Cerebellar cortex (tissue), 1 donor: ENCODE data around the gene PCNX2.
"Not testable (repeated sequence)": the region's sequence is repeated elsewhere in the genome, so short reads cannot be mapped to it uniquely, and the experiment has no call there.

Source experiments
- DNase-seq: peaks from one replicate; pipeline ENCODE4 v3.0.0-alpha.2; 2015; ENCODE audit warnings: low spot score

PCNX2 gene

GRCh38 chr1:233224311-233224710 is 71.2 kb downstream of the PCNX2 start:
- DNase-seq = no peak

GRCh38 chr1:233217832-233218231 is 77.7 kb downstream of the PCNX2 start:
- DNase-seq = no peak

DNA sequence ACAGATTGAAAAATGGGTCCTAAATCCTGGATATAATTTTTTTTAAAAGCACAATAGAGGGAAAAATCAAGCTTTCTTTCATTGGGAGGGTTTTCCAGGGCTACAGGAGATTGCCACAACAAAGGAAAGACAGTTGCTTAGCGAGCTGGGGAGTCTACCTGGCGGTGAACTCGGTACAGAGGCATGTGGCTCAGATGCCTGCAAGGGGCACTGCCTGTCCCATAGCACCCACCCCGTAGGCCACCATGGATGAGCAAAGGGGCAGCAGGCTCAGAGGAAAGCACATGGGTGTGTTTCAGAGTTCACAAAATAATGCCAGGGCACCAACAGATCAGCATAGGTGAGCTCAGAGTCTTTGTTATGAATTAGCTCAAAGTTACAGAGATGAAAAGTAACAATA is 79.5 kb downstream of the PCNX2 start:
- DNase-seq = no peak

GRCh38 chr1:233215135-233215760 is 80.3 kb downstream of the PCNX2 start:
- DNase-seq = no peak

DNA sequence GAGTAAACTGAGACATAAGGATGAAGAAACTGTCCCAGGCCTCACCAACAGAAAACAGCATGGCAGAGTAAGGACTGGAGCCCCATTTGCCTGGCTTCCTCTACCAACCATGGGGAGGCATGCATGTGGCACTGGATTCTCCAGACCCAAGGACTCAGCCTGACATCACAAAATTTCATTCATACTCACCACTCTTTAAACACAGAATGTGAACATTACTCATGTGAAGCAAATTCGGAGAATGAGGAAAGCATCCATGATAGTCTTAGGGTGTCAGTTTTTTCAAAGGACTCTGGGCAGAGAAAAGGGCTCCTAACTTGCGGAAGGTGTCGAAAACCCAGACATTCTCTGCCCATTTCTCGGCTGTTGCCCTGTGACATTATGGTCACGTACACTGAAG is 83.9 kb downstream of the PCNX2 start:
- DNase-seq = no peak

GRCh38 chr1:233211106-233211505 is 84.4 kb downstream of the PCNX2 start:
- DNase-seq = no peak

GRCh38 chr1:233209481-233209880 is 86.0 kb downstream of the PCNX2 start:
- no peak for DNase-seq

GRCh38 chr1:233208687-233209086 is 86.8 kb downstream of the PCNX2 start:
- DNase-seq = no peak

- DNase-seq = no peak
Measured at GRCh38 chr1:233197940-233198339, 97.6 kb downstream of the PCNX2 start.

- DNase-seq = no peak
Measured at GRCh38 chr1:233193741-233194140, 101.8 kb downstream of the PCNX2 start.

DNA sequence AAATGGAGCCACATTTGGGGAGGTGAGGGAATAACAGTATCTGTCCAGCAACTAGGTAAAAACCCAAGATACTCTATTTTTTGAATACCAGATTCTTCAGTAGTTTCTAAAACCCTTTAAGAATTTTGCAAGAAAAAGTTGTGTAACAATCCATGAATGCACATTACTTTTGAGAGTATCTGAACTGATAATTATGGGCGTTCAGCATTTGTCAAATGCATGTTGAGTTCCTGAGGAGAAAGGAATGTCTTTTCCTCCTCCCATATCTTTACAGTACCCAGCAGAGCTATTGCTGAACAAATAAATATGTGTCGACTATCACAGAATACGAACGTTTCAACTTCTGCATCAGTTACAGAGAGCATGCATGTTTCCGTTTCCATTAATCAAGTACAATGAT is 104.5 kb downstream of the PCNX2 start:
- no peak for DNase-seq

- DNase-seq = no peak
Measured at GRCh38 chr1:233189526-233189925, 106.0 kb downstream of the PCNX2 start.

GRCh38 chr1:233188061-233188460 is 107.5 kb downstream of the PCNX2 start:
- DNase-seq = no peak

DNA sequence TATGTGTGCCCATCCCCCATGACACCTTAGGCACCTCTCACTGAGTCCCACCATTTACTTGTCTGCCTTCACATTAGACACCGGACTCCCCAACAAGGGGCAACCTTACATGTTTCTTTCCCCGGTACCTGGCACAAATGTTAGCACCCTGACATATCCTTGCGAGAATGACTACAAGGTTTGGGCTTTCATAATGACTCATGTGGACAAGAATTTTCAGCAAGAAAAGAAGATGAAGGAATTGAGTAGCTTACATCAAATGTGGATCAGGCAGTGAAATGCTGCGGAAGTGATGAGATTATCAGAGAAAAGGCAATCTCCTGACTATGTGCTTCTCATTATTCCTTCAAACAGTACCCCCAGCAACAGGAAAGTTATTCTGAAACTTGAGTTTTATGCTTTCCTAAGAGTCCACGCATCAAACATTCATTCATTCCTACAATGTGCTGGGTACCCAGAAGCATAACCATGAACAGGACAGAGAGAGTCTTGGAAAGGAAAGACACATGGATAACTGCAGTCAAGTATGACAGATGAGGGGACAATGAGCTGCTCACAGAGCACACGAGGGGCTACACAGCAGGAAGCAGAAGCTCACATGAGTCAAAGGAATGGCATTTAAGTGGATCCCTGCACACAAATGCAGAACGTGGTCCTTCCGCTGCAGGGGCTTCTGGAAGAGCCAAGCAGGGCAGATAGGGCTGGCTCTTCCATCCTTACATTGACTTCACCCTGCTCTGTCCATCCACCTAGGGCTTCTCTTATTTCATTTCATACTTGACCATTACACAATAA is 112.1 kb downstream of the PCNX2 start:
- DNase-seq = no peak

- no peak for DNase-seq
Measured at GRCh38 chr1:233182587-233182986, 112.9 kb downstream of the PCNX2 start.

GRCh38 chr1:233180641-233181364 is 114.7 kb downstream of the PCNX2 start:
- DNase-seq = no peak

DNA sequence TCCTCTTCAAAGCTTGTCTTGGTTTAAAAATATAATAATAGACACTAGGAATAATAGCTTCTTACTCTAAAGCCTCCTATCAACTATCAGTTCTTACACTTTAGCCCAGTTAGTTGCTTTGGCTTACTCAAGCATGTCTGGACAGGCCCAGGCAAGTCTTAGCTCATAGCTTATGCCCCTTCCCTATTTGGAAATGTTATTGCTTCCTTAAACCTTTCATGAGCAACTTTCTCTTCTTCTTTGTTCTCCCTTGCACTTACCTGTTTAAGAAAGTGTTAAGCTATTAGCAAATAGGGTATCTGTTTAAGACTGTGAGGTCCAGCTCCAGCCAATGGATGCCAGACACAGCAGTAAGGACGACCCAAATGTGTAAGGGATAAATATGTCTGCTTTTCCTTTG is 115.9 kb downstream of the PCNX2 start:
- DNase-seq = not testable (repeated sequence)

DNA sequence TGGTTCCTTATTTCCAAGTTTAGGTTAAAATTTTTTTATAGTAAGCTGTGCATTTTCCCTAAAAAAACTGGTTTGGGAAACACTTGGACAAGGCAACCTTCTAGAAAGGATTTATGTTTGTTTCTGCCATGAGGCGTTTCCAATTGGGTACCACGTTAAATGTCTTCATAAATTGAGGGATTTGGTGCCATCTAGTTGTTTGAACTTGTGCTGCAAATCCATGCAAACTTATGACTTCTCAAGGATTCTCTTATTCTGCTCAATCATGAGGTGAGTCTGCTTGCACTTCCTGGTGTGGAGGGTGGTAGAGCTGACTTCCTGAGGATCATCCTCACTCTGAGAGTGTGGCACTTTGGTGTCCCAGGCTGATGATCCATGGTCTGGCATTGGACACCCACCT is 123.3 kb downstream of the PCNX2 start:
- DNase-seq = peak; percentile 1

DNA sequence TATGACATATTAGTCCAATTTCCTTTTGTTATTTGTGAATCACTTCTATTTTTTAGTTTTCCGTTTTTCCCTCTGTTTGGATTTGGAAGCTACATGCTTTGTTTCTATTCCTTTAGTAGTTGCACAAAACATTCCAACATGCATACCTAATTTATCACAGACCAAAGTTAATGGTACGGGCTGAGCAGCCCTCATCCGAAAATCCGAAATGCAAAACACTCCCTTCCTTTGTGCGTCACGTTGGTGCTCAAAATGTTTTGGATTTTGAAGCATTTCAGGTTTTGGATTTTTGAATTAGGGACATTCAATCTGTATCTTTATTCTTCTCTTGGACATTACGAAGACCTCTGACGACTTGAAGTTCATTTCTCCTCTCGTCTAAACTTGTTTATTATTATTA is 124.8 kb downstream of the PCNX2 start:
- DNase-seq = no peak

DNA sequence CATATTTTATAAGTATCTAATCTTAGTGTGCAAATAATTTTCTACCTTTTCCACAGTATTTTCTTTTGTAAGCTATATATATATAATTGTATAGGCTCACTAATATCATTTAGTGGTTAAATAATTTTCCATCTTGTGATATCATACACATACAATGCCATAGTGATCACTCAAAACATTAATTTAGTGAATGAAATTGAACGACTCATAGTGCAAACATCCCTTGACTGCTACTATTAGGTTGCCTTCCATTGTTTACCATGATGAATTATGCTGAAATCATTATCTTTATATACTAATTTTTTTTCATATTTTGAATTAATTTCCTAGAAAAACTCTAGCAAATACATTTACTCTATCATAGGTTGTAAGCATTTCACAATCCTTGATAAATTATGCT is 127.1 kb downstream of the PCNX2 start:
- DNase-seq = no peak

DNA sequence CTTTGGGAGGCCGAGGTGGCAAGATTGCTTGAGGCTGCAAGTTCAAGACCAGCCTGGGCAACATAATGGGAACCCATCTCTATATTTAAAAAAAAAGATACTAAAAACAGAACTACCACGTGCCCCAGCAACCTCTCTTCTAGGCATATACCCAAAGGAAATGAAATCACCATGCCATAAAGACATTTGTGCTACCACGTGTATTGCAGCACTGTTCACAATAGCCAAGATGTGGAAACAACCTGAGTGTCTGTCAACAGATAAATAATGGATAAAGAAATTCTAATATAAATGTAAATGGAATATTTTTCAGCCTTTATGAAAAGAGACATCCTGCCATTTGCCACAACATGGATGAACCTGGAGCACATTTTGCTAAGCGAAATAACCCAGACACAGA is 128.6 kb downstream of the PCNX2 start:
- DNase-seq = no peak

DNA sequence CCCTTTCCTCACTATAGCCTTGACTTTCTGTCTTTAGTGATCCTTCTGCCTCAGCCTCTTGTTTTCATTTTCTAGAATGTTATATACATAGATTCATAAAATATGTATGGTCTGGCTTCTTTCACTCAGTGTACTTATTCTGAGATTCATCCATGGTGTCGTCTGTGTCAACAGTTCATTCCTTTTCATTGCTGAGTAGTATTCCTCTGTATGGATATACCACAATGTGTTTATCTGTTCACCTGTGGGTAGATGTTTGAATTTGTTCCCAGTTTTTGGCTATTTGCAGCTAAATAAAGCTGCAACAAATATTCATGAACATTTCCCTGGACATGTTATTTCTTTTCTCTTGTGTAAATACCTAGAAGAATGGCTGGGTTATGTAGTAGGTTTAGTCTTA is 131.8 kb downstream of the PCNX2 start:
- DNase-seq = no peak

DNA sequence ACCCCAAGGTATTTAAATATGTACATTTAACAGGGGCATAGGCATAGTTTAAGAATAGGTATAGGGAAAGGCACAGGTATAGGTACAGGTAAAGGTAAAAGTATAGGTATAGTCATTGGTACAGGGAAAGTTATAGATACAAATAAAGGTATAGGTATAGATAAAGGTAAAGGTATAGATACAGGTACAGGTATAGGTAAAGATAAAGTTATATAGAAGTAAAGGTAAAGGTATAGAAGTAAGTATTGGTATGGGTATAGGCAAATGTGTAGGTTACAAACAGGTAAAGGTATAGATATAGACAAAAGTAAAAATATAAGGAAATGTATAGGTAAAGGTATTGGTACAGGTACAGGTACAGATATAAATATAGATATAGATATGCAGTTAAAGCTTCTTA is 137.2 kb downstream of the PCNX2 start:
- no peak for DNase-seq
